Measurements from ENCODE around the gene AP1M1.

Gene AP1M1

DNA sequence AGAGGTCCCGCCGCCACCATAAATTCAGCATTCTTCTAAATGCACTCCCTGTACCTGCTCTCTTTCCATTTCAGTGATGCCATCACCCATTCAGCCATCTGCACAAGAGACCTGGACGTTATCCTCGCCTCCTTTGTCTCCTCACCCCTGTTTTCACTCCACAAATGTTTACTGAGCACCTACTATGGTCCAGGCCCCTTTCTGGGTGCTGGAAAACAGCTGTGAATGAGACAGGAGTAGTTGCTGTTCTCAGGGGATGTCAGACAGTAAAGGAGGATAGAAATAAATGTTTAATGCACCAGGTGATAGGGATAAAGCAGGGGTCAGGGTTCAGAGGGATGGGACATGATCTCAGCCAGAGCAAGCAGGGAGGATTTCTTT is 3.3 kb downstream of the AP1M1 start:
- TF ChIP-seq GABPA (IDR thresholded peaks at IDR 0.05; ENCODE audit: low read depth) (no peak), CTCF (IDR thresholded peaks at IDR 0.05; ENCODE audit: insufficient read depth, low read length) (no peak), REST (IDR thresholded peaks at IDR 0.05; ENCODE audit: insufficient replicate concordance, low read depth) (no peak), POLR2AphosphoS5 (IDR thresholded peaks at IDR 0.05; ENCODE audit: low read depth) (no peak), SPI1 (IDR thresholded peaks at IDR 0.05; ENCODE audit: borderline replicate concordance, low read depth) (no peak)
- peak overlapping the region; percentile 56 for H3K27ac ChIP-seq (replicated peaks)
- no peak for DNase-seq (ENCODE audit: low read depth in 1 of 2, low spot score in 1 of 2)

GRCh38 chr19:16202320-16203255 is 4.9 kb downstream of the AP1M1 start:
- DNase-seq (ENCODE audit: low read depth in 1 of 2, low spot score in 1 of 2), result no peak
- Histone ChIP-seq H3K4me3 (replicated peaks; ENCODE audit: insufficient read depth, low read length) (no peak overlapping the region), H3K27me3 (ENCODE audit: insufficient read depth, poor library complexity, severe bottlenecking) (no peaks in the 10 kb centered on the region), H3K27ac (replicated peaks) (no peak overlapping the region)
- TF ChIP-seq CTCF (IDR thresholded peaks at IDR 0.05; ENCODE audit: insufficient read depth, low read length), result no peak
- no peak for TF ChIP-seq GABPA (IDR thresholded peaks at IDR 0.05; ENCODE audit: low read depth)
- no peak for TF ChIP-seq SPI1 (IDR thresholded peaks at IDR 0.05; ENCODE audit: borderline replicate concordance, low read depth)
- no peak for TF ChIP-seq POLR2AphosphoS5 (IDR thresholded peaks at IDR 0.05; ENCODE audit: low read depth)
- TF ChIP-seq REST (IDR thresholded peaks at IDR 0.05; ENCODE audit: insufficient replicate concordance, low read depth), result no peak

More for the DNA sequence above, 3.3 kb downstream of the AP1M1 start:
- no peaks in the 10 kb centered on the region for H3K27me3 ChIP-seq (ENCODE audit: insufficient read depth, poor library complexity, severe bottlenecking)
- no peak overlapping the region for H3K4me3 ChIP-seq (replicated peaks; ENCODE audit: insufficient read depth, low read length)

DNA sequence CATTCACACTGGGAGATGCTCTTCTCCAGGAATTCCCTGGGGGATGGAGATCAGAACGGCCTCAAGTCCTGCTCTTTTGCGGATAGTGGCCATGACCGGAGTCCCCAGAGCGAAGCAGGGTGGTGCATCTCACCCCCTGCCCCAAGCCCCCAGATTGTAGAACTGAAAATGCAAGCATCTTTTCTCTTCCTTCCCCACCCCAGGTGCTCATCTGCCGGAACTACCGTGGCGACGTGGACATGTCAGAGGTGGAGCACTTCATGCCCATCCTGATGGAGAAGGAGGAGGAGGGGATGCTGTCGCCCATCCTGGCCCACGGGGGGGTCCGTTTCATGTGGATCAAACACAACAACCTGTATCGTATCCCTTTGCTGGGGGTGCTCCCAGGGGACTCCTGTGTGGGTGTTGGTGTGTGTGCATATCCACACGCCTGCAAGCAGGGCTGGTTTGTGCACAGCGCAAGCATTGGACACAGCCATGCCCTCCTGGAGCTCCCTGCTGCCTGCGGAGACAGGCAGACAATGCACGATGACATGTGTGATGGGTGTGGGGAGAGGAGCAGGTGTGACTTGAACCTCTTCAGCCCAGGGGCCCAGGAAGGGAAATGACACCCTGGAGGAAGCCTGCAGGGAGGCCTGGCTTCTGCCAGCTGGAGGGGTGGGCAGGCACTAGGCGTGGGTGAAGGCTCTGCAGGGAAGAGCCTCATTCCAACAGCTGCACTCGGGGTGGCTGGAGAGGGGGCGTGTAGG is 5.7 kb downstream of the AP1M1 start:
- no peak overlapping the region for H3K27ac ChIP-seq (replicated peaks)
- TF ChIP-seq POLR2AphosphoS5 (IDR thresholded peaks at IDR 0.05; ENCODE audit: low read depth) (no peak), GABPA (IDR thresholded peaks at IDR 0.05; ENCODE audit: low read depth) (no peak), REST (IDR thresholded peaks at IDR 0.05; ENCODE audit: insufficient replicate concordance, low read depth) (no peak), SPI1 (IDR thresholded peaks at IDR 0.05; ENCODE audit: borderline replicate concordance, low read depth) (no peak), CTCF (IDR thresholded peaks at IDR 0.05; ENCODE audit: insufficient read depth, low read length) (no peak)
- no peak for DNase-seq (ENCODE audit: low read depth in 1 of 2, low spot score in 1 of 2)
- no peaks in the 10 kb centered on the region for H3K27me3 ChIP-seq (ENCODE audit: insufficient read depth, poor library complexity, severe bottlenecking)
- H3K4me3 ChIP-seq (replicated peaks; ENCODE audit: insufficient read depth, low read length), result no peak overlapping the region
